NCI-H2029 (cell line): ENCODE results near the gene TMEM63C.

ENCODE experiments used
- DNase-seq: peaks from one replicate; lab custom pipeline; 2025; lab: John Stamatoyannopoulos, UW

The TMEM63C gene

DNA sequence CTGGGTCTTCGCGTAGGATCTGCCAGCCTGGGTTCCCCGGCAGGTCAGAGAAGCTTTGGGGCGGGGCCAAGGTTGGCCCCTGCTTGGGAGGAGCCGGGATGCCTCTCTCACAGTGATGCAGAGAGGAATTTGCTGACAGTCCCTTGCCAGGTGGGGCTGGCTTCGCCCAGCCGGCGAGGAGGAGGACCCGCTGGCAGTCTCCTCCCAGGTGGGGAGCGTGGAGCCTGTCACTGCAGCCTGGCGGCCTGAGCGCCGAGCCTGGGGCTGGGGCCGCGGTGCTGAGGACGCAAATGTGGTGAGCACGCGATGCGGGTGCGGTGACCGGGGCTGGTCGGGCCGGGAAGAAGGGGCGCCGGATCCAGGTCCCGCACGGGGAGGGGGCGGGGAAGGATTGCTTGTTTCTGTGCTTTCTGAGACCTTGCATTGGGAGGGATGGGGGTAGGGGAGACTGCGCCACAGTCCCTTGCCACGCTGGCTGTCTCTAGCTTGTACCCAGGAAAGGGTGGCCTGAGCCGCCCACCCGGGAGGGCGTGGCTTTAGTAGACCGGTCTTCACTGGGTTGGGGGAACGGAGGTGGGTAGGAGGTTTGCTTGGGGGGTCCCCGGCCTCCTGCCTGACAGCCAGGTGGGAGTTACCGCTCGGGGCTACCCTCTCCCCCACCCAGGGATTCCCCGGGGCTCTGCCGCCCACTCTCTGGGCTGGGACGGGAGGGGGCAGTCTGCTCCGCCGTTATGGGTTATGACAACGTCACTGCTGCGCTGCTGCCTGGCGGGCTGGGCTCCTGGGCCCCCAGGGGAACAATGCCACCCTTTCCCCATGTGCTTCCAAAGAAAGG, at the start of gene TMEM63C:
TSS of gene TMEM63C (plus strand) at position 196 of the 835 bp plus-strand sequence. CDS start 37,016 bp downstream, outside the sequence.
- peak; percentile 85 for DNase-seq

DNA sequence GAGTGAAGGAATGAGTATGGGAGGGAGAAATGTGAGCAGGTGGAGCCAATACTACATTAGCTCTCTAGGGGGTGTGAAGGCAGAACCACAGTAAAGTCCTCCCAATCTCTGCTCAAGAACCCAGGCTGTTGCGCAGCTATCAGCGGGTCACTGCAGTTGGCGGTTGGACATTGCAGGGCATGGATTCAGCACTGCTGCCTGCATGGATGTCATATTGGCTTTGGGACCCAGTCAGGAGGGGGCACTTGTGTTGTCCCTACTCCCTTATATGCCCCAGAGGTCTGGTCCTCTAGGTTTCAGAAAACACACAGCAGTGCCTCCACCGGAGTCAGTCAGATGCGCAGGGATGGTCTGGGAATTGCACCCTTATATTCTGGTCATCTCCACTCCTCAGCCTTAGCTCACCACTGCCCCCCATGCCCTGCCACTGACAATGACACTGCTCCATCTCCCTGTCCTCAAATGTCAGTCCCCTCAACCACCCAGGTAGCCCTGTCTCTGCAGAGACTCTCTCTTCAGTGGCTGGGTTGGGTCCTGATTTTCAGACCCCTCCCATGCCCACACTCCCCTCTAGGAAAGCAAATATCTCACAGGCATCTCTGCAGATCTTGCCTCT, 49.6 kb upstream of the TMEM63C start:
- no peak for DNase-seq

- DNase-seq, result no peak
These were observed 47.8 kb upstream of the TMEM63C start for GRCh38 chr14:77133720-77134338.

GRCh38 chr14:77139022-77139421, 42.6 kb upstream of the TMEM63C start:
- DNase-seq, result no peak

- no peak for DNase-seq
These were observed 41.8 kb upstream of the TMEM63C start for GRCh38 chr14:77139540-77140358.

DNA sequence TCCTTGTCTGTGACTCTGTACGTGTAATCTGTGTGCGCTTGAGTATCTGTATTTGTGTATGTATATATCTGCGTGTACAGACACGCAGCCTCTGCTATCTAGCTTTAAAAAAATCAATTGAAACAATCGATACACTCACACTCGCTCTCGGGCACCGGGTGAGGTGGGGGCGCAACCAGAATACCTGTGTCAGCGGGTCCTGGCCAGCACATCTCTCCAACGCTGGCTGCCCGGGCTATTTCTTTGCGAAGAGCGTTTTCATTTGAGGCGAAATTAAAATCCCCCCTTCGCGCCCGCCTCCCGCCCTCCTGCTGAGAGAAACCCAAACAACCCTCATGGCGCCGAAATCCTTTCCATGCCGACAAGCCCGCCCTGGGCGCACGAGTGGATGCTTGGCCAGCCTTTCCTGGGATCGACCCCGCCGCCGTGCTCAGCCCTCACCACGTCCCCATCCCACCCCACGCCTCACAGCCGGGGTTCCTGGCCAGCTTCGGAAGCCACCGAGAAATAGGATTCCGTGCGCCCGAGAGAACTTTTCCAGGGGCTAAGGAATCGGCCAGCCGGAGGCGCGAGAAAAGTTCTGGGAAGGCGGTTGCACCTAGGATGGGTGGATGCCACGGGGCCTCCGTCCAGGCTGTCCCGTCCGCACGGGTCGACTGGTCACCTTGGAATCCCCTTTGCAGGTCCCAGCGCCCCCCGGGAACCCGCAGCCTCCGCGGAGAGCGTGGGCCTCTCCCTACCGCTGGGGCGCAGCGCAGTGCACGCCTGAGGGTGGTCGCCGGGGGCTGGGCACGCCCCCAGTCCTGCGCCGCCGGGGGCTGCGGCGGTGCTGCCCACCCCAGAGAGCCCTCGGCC, 41.0 kb upstream of the TMEM63C start:
- no peak for DNase-seq

DNA sequence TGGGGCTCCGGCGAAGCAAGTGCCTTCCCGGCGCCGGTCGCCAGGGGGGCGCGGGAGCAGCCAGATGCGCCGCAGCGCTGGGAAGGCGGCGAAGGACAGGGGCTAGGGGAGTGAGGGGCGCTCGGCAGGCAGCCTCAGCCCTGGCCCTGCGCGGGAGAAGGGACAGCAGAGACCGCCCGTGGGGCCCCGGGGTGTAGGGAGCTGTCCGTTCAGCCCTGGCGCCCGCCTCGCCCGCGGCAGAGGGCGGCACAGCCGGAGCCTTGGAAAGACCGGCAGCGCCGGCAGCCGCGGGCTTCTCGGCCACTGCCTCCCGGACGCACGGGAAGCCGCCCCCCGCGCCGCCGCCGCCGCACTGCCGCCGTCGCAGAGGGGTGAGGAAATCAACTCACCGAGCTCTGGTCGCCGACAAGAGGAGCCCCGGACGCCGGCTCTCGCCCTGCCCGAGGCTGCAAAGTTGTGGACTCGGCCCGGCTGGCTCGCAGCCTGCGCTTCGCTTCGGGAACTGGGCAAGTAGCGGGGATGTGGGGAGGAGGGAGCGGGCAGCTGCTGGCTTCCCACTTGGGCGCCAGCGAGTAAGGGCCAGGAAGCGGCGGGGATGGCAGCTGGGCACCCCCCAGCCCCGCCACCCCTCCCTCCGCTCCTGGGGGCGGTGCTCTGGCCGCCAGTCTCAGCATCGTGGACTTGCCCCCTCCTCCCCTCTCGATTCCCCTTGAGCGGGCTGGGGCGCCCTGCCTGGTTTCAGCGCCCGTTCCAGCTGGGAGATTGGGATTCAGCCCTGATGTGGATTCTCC, 40.2 kb upstream of the TMEM63C start, which contains the start of gene ZDHHC22:
TSS of gene ZDHHC22 (minus strand) at position 578 of the 791 bp plus-strand sequence. CDS start 2,053 bp downstream, outside the sequence.
- DNase-seq, result no peak

GRCh38 chr14:77142005-77142800, 39.4 kb upstream of the TMEM63C start:
- no peak for DNase-seq

DNA sequence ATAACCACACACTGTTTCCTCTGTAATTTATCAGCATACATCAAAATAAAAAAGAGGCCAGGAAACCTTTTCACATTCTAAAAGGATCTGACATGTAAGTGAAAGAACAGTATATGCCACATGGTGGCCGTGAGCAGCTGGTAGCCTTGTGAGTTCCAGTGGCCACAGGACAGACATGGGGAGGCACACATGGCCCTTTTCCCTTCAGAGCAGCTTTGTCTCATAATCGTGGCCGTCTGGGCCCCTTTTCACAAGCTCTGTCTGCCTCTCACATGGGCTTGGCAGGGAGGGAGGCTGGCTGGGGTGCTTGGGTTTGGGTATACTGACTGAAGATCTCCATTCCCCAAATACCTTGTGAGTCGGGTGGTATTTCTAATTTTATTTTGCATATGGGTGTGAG, 38.5 kb upstream of the TMEM63C start:
- DNase-seq, result no peak

DNA sequence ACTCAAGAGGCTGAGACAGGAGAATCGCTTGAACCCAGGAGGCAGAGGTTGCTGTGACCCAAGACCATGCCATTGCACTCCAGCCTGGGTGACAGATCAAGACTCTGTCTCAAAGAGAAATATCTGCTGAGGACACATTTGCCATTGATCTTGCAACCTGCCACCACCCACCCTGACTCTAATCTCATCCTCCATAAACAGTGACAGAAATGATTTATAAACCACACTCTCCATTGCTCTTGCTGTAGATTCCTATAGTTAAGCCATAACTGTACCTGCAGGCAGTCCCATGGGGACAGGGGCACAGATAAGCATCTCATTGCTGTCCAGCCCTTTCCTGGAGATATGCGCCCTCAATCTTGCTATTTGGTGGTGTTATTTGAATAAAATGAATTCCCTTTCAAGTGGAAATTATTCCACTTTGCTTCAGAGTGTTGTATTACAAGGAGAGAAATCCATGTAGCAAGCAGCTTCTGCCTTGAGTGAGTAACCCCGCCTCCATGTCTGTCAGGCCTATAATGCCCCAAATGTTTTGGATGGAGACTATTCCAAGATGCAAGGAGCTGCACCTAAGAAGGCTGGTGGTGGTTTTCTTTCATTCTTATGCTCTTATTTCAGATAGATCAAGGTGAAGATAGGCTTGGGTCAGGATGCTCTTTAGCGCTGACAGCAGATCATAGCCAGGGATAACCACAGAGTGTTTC, 37.0 kb upstream of the TMEM63C start:
- no peak for DNase-seq

GRCh38 chr14:77145975-77146740, 35.4 kb upstream of the TMEM63C start:
- DNase-seq, result no peak

- DNase-seq, result peak; percentile 48
These were observed 32.9 kb upstream of the TMEM63C start for GRCh38 chr14:77148510-77149231.

GRCh38 chr14:77151245-77151644, 30.4 kb upstream of the TMEM63C start:
- DNase-seq, result no peak

GRCh38 chr14:77151918-77152588, 29.5 kb upstream of the TMEM63C start:
- DNase-seq, result no peak

GRCh38 chr14:77153802-77154201, 27.8 kb upstream of the TMEM63C start:
- no peak for DNase-seq

DNA sequence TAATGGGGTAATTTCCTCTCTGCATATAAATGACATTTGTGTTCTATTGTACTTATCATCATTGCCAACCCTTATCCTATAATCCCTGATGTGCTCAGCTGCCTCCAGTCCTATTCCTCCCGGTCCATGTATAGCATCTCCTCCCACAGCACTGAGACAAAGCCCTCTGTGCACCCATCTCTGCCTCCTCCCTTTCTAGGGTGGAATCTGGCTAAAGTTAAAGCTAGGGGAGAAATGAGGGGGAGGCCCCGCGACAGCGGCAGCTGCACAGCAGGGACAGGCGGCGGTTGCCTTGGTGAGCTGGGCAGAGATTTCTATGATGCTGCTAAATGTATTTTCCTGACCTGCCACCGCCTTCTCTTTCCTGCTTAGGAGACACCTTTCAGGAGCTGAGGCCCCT, 27.2 kb upstream of the TMEM63C start:
- DNase-seq, result no peak

GRCh38 chr14:77155083-77155482, 26.5 kb upstream of the TMEM63C start:
- DNase-seq, result no peak
